Central memory CD4-positive, alpha-beta T cell (primary cell): ENCODE measurements around the gene RXRB.

ENCODE experiments used
- DNase-seq: peaks from one replicate; pipeline ENCODE4 v3.0.0; 2022

RXRB gene

GRCh38 chr6:33195304-33196165, 4.9 kb downstream of the RXRB start:
- no peak for DNase-seq

- no peak for DNase-seq
Observed at GRCh38 chr6:33194431-33194979, 6.0 kb downstream of the RXRB start.

DNA sequence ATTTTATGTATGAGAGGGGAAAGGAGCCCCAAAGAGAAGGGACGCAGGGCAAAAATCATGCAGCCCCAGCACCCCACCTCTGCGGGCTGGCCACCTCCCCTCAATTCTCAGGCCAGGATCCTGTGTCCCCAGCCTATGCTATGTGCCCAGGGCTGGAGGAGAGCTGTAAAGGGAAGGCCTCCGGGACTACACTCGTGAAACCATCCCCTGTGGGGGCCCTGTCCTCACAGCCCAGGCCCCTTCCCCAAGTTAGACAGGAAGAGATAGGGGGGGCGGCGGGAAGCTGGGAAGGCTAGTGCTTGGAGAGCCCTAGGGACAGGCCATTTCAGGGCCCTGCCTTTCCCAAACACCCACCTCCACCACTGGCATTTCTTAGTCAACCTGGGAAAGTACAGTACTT, 6.8 kb downstream of the RXRB start:
- no peak for DNase-seq

DNA sequence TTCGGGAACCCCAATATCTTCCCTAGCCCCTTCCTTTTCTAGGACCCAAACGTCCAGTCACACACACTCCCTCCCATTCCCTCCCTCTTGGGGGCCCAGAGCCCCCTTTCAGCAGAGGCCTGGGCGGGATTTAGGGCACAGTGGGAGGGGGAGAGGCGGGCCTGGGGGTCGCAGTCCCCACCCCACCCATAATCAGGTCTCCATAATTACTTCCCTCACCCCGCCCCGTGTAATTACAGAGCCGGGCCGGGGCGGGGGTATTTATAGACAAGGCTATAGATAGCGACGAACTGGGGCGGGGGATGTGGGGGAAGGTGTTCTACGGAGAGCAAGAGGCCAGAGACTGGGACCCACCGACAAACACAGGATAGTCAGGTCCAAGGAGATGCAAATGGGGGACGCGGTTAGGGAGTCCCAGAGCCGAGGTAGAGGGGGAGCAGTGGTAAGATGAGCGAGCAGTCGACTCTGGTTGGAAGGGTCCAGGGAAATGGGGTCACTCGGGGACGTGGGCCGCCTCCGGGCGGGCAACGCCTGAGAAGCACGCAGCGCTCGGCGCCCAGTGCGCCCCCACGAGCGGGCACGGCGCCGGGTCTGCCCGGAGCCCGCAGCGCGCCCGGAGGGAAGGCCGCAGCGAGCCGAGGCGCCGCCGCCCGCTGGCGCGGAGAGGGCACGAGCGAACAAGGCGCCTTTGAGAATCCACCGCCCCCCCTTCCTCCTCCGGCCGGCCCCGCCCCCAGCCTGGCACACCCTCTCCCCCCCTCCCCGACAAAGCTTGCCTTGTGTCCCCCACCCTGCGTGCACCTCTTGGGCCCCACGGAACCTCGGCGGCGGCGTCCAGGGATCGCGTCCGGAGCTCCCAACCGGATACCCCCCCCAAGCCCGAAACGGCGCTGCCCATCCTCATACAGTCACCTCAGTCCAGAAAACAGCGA, 7.5 kb downstream of the RXRB start:
- no peak for DNase-seq

GRCh38 chr6:33192105-33192646, 8.3 kb downstream of the RXRB start, which contains the start of gene COL11A2:
COL11A2 (minus strand) TSS chr6:33192467; CDS start chr6:33192240, 227 bp downstream.
- no peak for DNase-seq

- DNase-seq, result no peak
Observed at GRCh38 chr6:33191383-33192104, 8.9 kb downstream of the RXRB start.

GRCh38 chr6:33190504-33191107, 9.9 kb downstream of the RXRB start:
- DNase-seq, result no peak

- no peak for DNase-seq
Observed at GRCh38 chr6:33189625-33190448, 10.6 kb downstream of the RXRB start.

DNA sequence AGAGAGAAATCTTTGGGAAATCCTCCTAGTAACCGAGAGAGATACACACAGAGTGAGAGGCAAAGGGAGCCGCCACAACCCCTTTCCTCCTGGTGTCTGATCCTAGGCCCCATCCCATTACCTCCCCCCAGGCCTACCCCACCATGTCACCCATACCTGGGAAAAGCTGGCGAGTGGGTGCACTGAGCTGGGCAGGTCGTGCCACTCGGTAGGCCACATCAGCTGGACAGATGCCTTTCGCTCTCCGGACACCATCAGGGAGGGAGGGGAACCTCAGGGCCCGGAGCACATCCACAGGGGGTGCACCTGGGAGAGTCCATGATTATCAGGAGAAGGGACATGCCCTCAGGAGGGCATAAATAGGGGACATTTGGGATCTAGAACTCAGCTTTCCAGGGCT, 11.3 kb downstream of the RXRB start:
- no peak for DNase-seq

GRCh38 chr6:33187809-33188208, 12.7 kb downstream of the RXRB start:
- no peak for DNase-seq

DNA sequence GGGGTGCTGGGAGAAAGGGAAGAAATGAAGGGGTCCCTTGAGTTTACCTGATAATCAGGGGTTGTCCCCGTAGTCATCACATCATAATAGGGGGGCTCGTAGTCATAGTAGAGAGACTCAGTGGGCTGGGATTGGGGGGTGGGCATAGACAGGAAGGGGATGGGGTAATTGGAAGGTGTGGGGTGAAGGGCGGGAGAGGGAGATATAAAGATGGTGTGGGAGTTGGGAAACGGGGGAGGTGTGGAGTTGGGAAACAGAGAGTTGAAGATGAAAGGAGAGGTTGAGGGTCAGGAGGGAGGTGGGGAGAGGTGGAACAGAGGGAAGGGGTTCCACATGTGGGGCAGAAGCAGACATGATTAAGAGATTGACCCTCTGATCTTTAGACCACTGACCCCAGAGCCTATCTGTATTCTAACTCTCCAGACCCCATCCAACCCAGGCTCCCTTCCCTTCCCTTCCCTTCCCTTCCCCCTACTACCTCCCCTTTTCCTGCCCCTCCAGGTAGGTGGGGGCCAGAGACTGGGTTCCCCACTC, 14.7 kb downstream of the RXRB start:
- no peak for DNase-seq

DNA sequence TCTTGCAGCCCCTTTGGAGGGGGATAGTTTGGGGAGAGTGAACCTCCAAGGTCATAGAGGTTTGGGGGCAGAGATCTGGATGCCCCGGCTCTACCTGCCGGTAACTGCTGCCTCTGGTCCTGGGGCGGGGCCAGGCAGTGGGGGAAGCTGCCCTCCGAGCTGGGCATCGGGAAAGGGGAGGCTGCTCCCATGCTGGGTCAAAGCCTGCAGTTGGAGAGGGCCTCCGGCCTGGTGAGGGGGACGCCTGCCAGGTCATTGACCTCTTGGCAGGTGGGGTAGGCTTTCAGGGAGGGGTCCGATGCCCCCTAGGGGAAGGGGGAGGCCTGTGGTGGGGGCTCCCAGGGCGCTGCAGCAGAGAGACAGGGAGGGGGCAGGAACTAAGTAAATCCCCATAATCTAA, 15.3 kb downstream of the RXRB start:
- DNase-seq, result no peak

GRCh38 chr6:33183071-33183683, 17.3 kb downstream of the RXRB start:
- DNase-seq, result peak; percentile 28

DNA sequence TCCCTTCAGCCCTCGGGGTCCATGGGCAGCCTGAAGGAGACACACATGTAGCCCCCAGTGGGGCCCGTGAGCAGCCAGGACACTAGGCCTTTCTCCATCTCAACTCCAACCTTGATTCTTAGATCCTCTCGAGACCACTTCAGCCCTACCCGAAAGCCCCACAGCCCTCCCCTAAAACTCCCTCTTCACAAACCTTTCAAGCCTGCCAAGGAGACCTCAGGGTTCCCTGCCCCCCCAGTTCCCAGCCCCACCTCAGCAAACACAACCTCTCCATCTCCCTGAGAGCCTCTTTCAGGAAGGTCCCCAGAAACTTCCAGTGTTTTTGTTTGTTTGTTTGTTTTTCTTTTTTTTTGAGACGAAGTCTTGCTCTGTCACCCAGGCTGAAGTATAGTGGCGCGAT, 19.3 kb downstream of the RXRB start:
- no peak for DNase-seq

DNA sequence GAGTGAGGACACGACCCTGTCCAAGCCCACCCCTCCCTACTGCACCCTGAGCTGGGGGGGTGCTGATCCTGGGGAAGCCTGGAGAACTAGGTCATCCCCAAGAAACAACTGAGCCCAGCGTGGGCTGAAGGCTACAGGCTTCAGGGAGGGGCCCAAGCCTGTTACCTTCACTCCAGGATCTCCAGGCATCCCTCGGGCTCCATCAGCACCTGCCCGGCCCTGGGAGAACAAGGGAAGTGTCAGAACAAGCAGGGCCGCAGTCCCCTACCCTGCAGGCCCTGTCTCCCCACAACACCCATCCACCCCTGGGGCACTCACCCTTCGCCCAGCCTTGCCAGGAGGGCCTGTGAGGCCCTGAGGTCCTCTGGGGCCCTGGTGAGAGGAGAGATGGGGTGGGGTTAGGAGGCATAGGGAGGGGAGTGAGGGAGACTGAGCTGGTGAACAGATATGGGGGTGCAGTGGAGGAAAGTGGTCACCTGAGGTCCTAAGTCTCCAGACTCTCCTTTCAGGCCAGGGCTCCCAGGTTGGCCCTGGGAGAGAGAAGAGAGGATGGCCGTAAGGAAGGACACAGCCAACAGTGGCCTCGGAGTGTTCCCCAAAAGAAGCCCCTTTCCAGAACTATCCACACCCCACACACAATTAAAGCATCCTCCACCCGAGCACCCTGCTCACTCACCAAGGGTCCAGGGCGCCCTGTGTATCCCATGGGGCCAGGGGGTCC, 21.6 kb downstream of the RXRB start:
- DNase-seq, result no peak

- DNase-seq, result no peak
Observed at GRCh38 chr6:33177552-33178446, 22.7 kb downstream of the RXRB start.

- no peak for DNase-seq
Observed at GRCh38 chr6:33176906-33177305, 23.6 kb downstream of the RXRB start.

DNA sequence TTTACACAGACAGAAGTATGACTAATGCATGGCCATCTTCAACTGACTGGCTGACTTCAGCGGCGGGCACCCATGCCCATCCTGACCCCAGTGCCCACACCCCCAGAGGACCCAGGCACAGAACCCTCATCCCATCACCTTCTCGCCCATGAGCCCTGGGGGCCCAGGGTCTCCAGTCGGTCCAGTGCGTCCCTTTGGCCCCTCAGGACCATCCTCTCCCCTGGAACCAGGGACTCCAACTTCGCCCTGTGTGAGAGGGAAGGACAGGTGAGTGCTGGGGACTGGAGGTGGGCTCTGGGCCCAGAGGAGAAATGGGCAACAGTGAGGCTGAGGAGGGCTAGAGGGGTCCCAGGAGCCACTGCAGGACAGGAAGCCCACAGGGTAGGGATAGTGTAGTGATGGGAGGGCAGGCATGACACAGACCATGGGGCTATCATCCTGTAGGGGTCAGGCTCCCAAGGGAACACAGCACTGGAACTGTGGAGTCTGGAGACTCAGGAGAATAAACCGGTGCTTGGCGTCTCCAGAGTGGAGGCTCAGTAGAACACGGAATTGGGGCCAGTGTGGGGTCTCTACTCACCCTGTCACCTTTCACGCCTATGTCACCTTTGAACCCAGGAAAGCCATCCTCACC, 24.9 kb downstream of the RXRB start:
- DNase-seq, result no peak
